Parathyroid adenoma (tissue), 2 donors: ENCODE results near the gene SPATA18.

ENCODE experiments used
- H2AFZ ChIP-seq: fragments of 300-600 bp; sonication (generic); one replicate; pipeline ENCODE4 v1.7.0; 2017; ENCODE audit warnings: antibody characterized with exemption, mild to moderate bottlenecking
- H3K27ac ChIP-seq: fragments of 300-600 bp; sonication (generic); one replicate; pipeline ENCODE4 v1.7.0; 2017
- H3K27me3 ChIP-seq: fragments of 300-600 bp; sonication (generic); one replicate; pipeline ENCODE4 v1.7.0; 2017; ENCODE audit warnings: low read length; ENCODE audit not compliant: control insufficient read depth, insufficient read depth
- H3K36me3 ChIP-seq: fragments of 300-600 bp; sonication (generic); one replicate; pipeline ENCODE4 v1.7.0; 2017; ENCODE audit warnings: low read length; ENCODE audit not compliant: control insufficient read depth, insufficient read depth
- H3K4me1 ChIP-seq: fragments of 300-600 bp; sonication (generic); one replicate; pipeline ENCODE4 v1.7.0; 2017; ENCODE audit warnings: control low read depth
- H3K4me2 ChIP-seq: fragments of 300-600 bp; sonication (generic); one replicate; pipeline ENCODE4 v1.7.0; 2017; ENCODE audit warnings: low read length
- H3K4me3 ChIP-seq: fragments of 300-600 bp; sonication (generic); one replicate; pipeline ENCODE4 v1.7.0; 2017; ENCODE audit warnings: low read depth, low read length
- H3K79me2 ChIP-seq: fragments of 300-600 bp; sonication (generic); one replicate; pipeline ENCODE4 v1.7.0; 2017; ENCODE audit warnings: control low read depth
- H3K9ac ChIP-seq: fragments of 300-600 bp; sonication (generic); one replicate; pipeline ENCODE4 v1.7.0; 2017; ENCODE audit warnings: mild to moderate bottlenecking
- H3K9me3 ChIP-seq: fragments of 300-600 bp; sonication (generic); one replicate; pipeline ENCODE4 v1.7.0; 2017; ENCODE audit warnings: low read length; ENCODE audit not compliant: control insufficient read depth
- CTCF ChIP-seq: fragments of 300-600 bp; sonication (generic); IDR thresholded peaks from one replicate; pipeline ENCODE4 v1.7.0; 2017; ENCODE audit warnings: antibody characterized with exemption, mild to moderate bottlenecking
- donor health status: primary hyperparathyroidism.

Gene SPATA18

GRCh38 chr4:52032005-52032404, 19.1 kb upstream of the SPATA18 start:
- Histone ChIP-seq H3K27me3 (no peaks in the 10 kb centered on the region), H2AFZ (no peak overlapping the region), H3K4me2 (no peak overlapping the region), H3K4me1 (peaks cover 6% of the 10 kb centered on the region), H3K9ac (no peak overlapping the region), H3K36me3 (no peaks in the 10 kb centered on the region), H3K4me3 (no peak overlapping the region), H3K9me3 (no peaks in the 10 kb centered on the region), H3K27ac (no peak overlapping the region), H3K79me2 (peaks cover 4% of the 10 kb centered on the region)
- TF ChIP-seq CTCF = no peak

GRCh38 chr4:52035190-52035589, 15.9 kb upstream of the SPATA18 start:
- Histone ChIP-seq H3K27ac (no peak overlapping the region), H3K4me3 (no peak overlapping the region), H3K27me3 (no peaks in the 10 kb centered on the region), H3K4me2 (no peak overlapping the region), H3K4me1 (peaks cover 6% of the 10 kb centered on the region), H3K9ac (no peak overlapping the region), H3K9me3 (no peaks in the 10 kb centered on the region), H3K79me2 (peaks cover 4% of the 10 kb centered on the region), H3K36me3 (no peaks in the 10 kb centered on the region), H2AFZ (no peak overlapping the region)
- no peak for TF ChIP-seq CTCF

GRCh38 chr4:52036886-52037530, 14.1 kb upstream of the SPATA18 start:
- TF ChIP-seq CTCF = no peak
- Histone ChIP-seq H3K27ac (peak overlapping the region; percentile 22), H2AFZ (no peak overlapping the region)

GRCh38 chr4:52037689-52038102, 13.4 kb upstream of the SPATA18 start:
- Histone ChIP-seq H3K4me3 (peak overlapping the region; percentile 63), H2AFZ (peak overlapping the region; percentile 67), H3K4me2 (peak overlapping the region; percentile 80), H3K27ac (peak overlapping the region; percentile 22), H3K79me2 (peaks cover 4% of the 10 kb centered on the region), H3K27me3 (no peaks in the 10 kb centered on the region), H3K9me3 (no peaks in the 10 kb centered on the region), H3K4me1 (peaks cover 6% of the 10 kb centered on the region), H3K9ac (no peak overlapping the region), H3K36me3 (no peaks in the 10 kb centered on the region)
- no peak for TF ChIP-seq CTCF

More at GRCh38 chr4:52036886-52037530, 14.1 kb upstream of the SPATA18 start:
- peak overlapping the region; percentile 80 for H3K4me2 ChIP-seq
- H3K9ac ChIP-seq = no peak overlapping the region
- peaks cover 4% of the 10 kb centered on the region for H3K79me2 ChIP-seq
- no peaks in the 10 kb centered on the region for H3K9me3 ChIP-seq
- H3K27me3 ChIP-seq = no peaks in the 10 kb centered on the region
- H3K4me3 ChIP-seq = peak overlapping the region; percentile 63
- H3K36me3 ChIP-seq = no peaks in the 10 kb centered on the region
- peaks cover 6% of the 10 kb centered on the region for H3K4me1 ChIP-seq
